HepG2 (cell line): ENCODE measurements around the gene SAE1. TPM values are rescaled to one million over a fixed set of nuclear protein-coding genes. Genes with fewer than 3 reads are reported as not detected.

Experiments used
- BRD4 ChIP-seq: sonication (generic); formaldehyde crosslinking; IDR thresholded peaks from 2 replicates; pipeline ENCODE4 v1.4.0; 2020; ENCODE audit warnings: missing genetic modification reagents
- CREM ChIP-seq, 2 experiments: sonication (generic) in 1 of 2; formaldehyde crosslinking in 1 of 2; IDR thresholded peaks; 2 replicates each; pipeline versions ENCODE4 v1.4.0 to v1.6.1; 2016 to 2020; ENCODE audit warnings: antibody characterized with exemption in 1 of 2, mild to moderate bottlenecking in 1 of 2, missing genetic modification reagents in 1 of 2
- GATAD2A ChIP-seq: IDR thresholded peaks from 2 replicates; pipeline ENCODE4 v1.6.1; 2016
- NFIC ChIP-seq: IDR thresholded peaks from 2 replicates; pipeline ENCODE4 v1.6.1; 2012; ENCODE audit warnings: mild to moderate bottlenecking, low read length, inconsistent platforms
- PHB2 ChIP-seq: fragments of 450-650 bp; IDR thresholded peaks from 2 replicates; pipeline ENCODE4 v1.6.1; 2018; ENCODE audit not compliant: partially characterized antibody
- POGK ChIP-seq: sonication (generic); formaldehyde crosslinking; conservative IDR thresholded peaks from 2 replicates; pipeline ENCODE4 v1.8.0; 2022; ENCODE audit warnings: mild to moderate bottlenecking, moderate library complexity, missing genetic modification reagents
- SIX4 ChIP-seq: sonication (generic); formaldehyde crosslinking; IDR thresholded peaks from 2 replicates; pipeline ENCODE4 v1.4.0; 2020; ENCODE audit warnings: missing genetic modification reagents
- SNAI1 ChIP-seq: sonication (generic); formaldehyde crosslinking; IDR thresholded peaks from 2 replicates; pipeline ENCODE4 v1.5.0; 2020; ENCODE audit warnings: mild to moderate bottlenecking, missing genetic modification reagents, borderline replicate concordance
- XBP1 ChIP-seq: sonication (generic); formaldehyde crosslinking; IDR thresholded peaks from 2 replicates; pipeline ENCODE4 v1.5.0; 2020; ENCODE audit warnings: missing genetic modification reagents
- ZNF354B ChIP-seq: sonication (generic); formaldehyde crosslinking; IDR thresholded peaks from 2 replicates; pipeline ENCODE4 v1.8.0; 2022; ENCODE audit warnings: mild to moderate bottlenecking, missing genetic modification reagents
- ZNF484 ChIP-seq: sonication (generic); formaldehyde crosslinking; IDR thresholded peaks from 2 replicates; pipeline ENCODE4 v1.5.1; 2020; ENCODE audit warnings: mild to moderate bottlenecking, low read depth, missing genetic modification reagents, borderline replicate concordance
- ZNF629 ChIP-seq: sonication (generic); formaldehyde crosslinking; conservative IDR thresholded peaks from 2 replicates; pipeline ENCODE4 v1.5.0; 2020; ENCODE audit warnings: missing genetic modification reagents
- ZNF646 ChIP-seq: sonication (generic); formaldehyde crosslinking; IDR thresholded peaks from 2 replicates; pipeline ENCODE4 v1.9.0; 2021; ENCODE audit warnings: mild to moderate bottlenecking, missing genetic modification reagents
- ZNF678 ChIP-seq: sonication (generic); formaldehyde crosslinking; IDR thresholded peaks from 2 replicates; pipeline ENCODE4 v1.4.0; 2020; ENCODE audit warnings: mild to moderate bottlenecking, missing genetic modification reagents
- ZNF766 ChIP-seq: sonication (generic); formaldehyde crosslinking; IDR thresholded peaks from 2 replicates; pipeline ENCODE4 v1.5.0; 2020; ENCODE audit warnings: missing genetic modification reagents, borderline replicate concordance
- polyA plus RNA-seq, 8 experiments: library from polyadenylated mRNA; depleted of rRNA in 3 of 8; stranded (reverse) in 7 of 8; unstranded in 1 of 8; fragments of >200 nt; fragmentation: Illumina TruSeq in 4 of 8; extraction: Trizol in 4 of 8; gene quantifications; 2 replicates each; pipeline versions ENCODE4 v1.2.1 to v1.2.3, GENCODE V29; 2011 to 2016; ENCODE audit warnings: low read depth in 4 of 8, missing spikeins in 1 of 8, mixed read lengths in 1 of 8; ENCODE audit not compliant: insufficient read depth in 1 of 8
- total RNA-seq, 5 experiments: library from RNA; depleted of rRNA; stranded (reverse); fragments of >200 nt; fragmentation: Illumina TruSeq; extraction: Trizol; gene quantifications; 2 replicates each; pipeline ENCODE4 v1.2.3, GENCODE V29; 2016; ENCODE audit warnings: low read depth in 1 of 5
- TF ChIP-seq, protein P1 (sequence below): sonication (generic); formaldehyde crosslinking; IDR thresholded peaks from 2 replicates; pipeline ENCODE4 v1.8.0; 2022; ENCODE audit warnings: mild to moderate bottlenecking, missing genetic modification reagents
- TF ChIP-seq, protein P2 (sequence below): sonication (generic); formaldehyde crosslinking; IDR thresholded peaks from 2 replicates; pipeline ENCODE4 v1.8.0; 2022; ENCODE audit warnings: missing genetic modification reagents, mild to moderate bottlenecking, inconsistent platforms, borderline replicate concordance
- TF ChIP-seq, protein P3 (sequence below): sonication (generic); formaldehyde crosslinking; IDR thresholded peaks from 2 replicates; pipeline ENCODE4 v1.4.0; 2020; ENCODE audit warnings: mild to moderate bottlenecking, low read depth, missing genetic modification reagents

SAE1 gene
- total and polyA plus RNA-seq, 2 of the 13 experiments (the other 11 are each of a cell fraction or from before 2014, with no cell fraction given) = 87.6 to 197 TPM

DNA sequence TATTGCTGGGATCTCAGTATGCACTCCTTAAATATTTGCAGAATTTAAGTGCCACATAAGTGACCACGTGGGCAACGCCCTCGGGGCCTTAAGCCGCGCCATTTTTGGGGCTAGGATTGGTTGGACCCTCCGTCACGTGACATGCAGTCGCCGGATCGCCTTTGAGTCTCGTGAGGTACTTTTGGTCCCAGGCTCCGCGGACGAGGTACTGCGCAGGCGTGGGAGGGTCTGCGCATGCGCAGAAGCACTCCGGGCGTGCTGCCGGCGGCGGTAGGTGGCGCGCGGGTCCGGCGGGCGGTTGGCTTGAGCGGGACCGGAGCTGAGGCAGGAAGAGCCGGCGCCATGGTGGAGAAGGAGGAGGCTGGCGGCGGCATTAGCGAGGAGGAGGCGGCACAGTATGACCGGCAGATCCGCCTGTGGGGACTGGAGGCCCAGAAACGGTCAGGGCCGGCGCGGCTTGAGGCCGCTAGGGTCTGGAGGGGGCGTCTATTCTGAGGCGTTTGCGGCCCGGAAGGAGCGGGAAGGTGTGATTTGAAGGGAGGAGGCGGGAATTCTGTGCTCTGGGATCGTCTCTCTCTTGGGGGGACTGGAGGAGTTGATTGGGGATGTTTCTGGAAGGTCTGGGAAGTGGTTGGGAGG, at the start of gene SAE1 (continued):
- no peak for TF ChIP-seq ZNF646
- no peak; the same call in 1 of the 2 replicates for TF ChIP-seq SNAI1
- TF ChIP-seq SIX4 = peak; percentile 46; the same call in 1 of the 2 replicates
- TF ChIP-seq XBP1 (CRISPR knock-in tag) = no peak
- TF ChIP-seq, protein P1, sequence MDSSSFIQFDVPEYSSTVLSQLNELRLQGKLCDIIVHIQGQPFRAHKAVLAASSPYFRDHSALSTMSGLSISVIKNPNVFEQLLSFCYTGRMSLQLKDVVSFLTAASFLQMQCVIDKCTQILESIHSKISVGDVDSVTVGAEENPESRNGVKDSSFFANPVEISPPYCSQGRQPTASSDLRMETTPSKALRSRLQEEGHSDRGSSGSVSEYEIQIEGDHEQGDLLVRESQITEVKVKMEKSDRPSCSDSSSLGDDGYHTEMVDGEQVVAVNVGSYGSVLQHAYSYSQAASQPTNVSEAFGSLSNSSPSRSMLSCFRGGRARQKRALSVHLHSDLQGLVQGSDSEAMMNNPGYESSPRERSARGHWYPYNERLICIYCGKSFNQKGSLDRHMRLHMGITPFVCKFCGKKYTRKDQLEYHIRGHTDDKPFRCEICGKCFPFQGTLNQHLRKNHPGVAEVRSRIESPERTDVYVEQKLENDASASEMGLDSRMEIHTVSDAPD (CRISPR knock-in tag) = no peak
- peak; percentile 53 for TF ChIP-seq CREM (IDR thresholded peaks at IDR 0.05)
- no peak for TF ChIP-seq CREM (CRISPR knock-in tag; IDR thresholded peaks at IDR 0.05)
- no peak for TF ChIP-seq ZNF484 (CRISPR knock-in tag)
- TF ChIP-seq ZNF629 = no peak
- TF ChIP-seq GATAD2A (CRISPR knock-in tag) = peak; percentile 66
- peak; percentile 16; the same call in 1 of the 2 replicates for TF ChIP-seq POGK (CRISPR knock-in tag)
- TF ChIP-seq NFIC = no peak
- no peak for TF ChIP-seq ZNF766 (CRISPR knock-in tag)
- TF ChIP-seq BRD4 = peak; percentile 81
- TF ChIP-seq, protein P2, sequence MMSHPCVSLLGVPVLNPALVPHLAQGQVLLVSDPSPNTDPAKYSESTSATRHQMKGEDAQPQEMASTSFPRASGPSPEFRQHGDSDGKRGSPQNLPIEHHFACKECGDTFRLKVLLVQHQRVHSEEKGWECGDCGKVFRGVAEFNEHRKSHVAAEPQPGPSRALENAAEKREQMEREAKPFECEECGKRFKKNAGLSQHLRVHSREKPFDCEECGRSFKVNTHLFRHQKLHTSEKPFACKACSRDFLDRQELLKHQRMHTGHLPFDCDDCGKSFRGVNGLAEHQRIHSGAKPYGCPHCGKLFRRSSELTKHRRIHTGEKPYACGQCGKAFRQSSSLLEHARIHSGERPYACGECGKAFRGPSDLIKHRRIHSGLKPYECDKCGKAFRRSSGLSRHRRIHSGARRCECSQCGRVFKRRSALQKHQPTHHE = no peak; the same call in 1 of the 2 replicates
- TF ChIP-seq, protein P3, sequence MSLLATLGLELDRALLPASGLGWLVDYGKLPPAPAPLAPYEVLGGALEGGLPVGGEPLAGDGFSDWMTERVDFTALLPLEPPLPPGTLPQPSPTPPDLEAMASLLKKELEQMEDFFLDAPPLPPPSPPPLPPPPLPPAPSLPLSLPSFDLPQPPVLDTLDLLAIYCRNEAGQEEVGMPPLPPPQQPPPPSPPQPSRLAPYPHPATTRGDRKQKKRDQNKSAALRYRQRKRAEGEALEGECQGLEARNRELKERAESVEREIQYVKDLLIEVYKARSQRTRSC (CRISPR knock-in tag) = no peak
- no peak for TF ChIP-seq ZNF354B (CRISPR knock-in tag)
- TF ChIP-seq PHB2 = no peak
- TF ChIP-seq ZNF678 (CRISPR knock-in tag) = no peak
